ENCODE results near the gene SAFB. TPM values are rescaled to one million over a fixed set of nuclear protein-coding genes. Genes with fewer than 3 reads are reported as not detected.

SAFB gene
- total and polyA plus RNA-seq, 2 of the 13 experiments (the other 11 are each of a cell fraction or from before 2014, with no cell fraction given): 21.0 to 28.4 TPM

- TF ChIP-seq ZFP62 (CRISPR knock-in tag; IDR thresholded peaks at IDR 0.05) (0 out of 2 replicates have a peak, but pooled peaks have one; percentile 51), DPF2 (CRISPR knock-in tag; IDR thresholded peaks at IDR 0.05; ENCODE audit: borderline replicate concordance, low read depth) (peak; percentile 31; the same call in 1 of the 2 replicates), TFE3 (CRISPR knock-in tag; IDR thresholded peaks at IDR 0.05) (no peak; the same call in 1 of the 2 replicates), ZNF18 (CRISPR knock-in tag; IDR thresholded peaks at IDR 0.05; ENCODE audit: insufficient replicate concordance) (no peak), POLR2AphosphoS5 (IDR thresholded peaks at IDR 0.05; ENCODE audit: low read depth, low read length) (peak; percentile 87), IRF1 (CRISPR knock-in tag; IDR thresholded peaks at IDR 0.05; ENCODE audit: low read depth) (no peak; the same call in 1 of the 2 replicates), PAX8 (CRISPR knock-in tag; IDR thresholded peaks at IDR 0.05; ENCODE audit: borderline replicate concordance) (peak; percentile 79; the same call in 1 of the 2 replicates), RARG (CRISPR knock-in tag; IDR thresholded peaks at IDR 0.05; ENCODE audit: low read depth) (no peak), ZFP36 (IDR thresholded peaks at IDR 0.05; ENCODE audit: borderline replicate concordance, low read depth, low read length, partially characterized antibody) (no peak), KLF12 (CRISPR knock-in tag; IDR thresholded peaks at IDR 0.05; ENCODE audit: borderline replicate concordance) (peak; percentile 80; the same call in 1 of the 2 replicates), HINFP (CRISPR knock-in tag; IDR thresholded peaks at IDR 0.05; ENCODE audit: low read depth) (no peak; the same call in 1 of the 2 replicates), MLXIP (CRISPR knock-in tag; IDR thresholded peaks at IDR 0.05; ENCODE audit: borderline replicate concordance) (no peak), ZNF547 (CRISPR knock-in tag; IDR thresholded peaks at IDR 0.05) (peak; percentile 92), ZNF383 (CRISPR knock-in tag; IDR thresholded peaks at IDR 0.05; ENCODE audit: borderline replicate concordance) (peak; percentile 70), ZNF337 (CRISPR knock-in tag; IDR thresholded peaks at IDR 0.05; ENCODE audit: borderline replicate concordance, low read depth) (peak; percentile 47; the same call in 1 of the 2 replicates), POLR2AphosphoS2 (IDR thresholded peaks at IDR 0.05; ENCODE audit: low read depth, low read length) (no peak), SMAD1 (CRISPR knock-in tag; IDR thresholded peaks at IDR 0.05; ENCODE audit: borderline replicate concordance, low read depth) (no peak), U2AF2 (IDR thresholded peaks at IDR 0.05; ENCODE audit: low read depth, low read length) (no peak)
These were observed at the start of gene SAFB, which contains the start of gene SAFB2 (continued) for GRCh38 chr19:5622465-5623396.
